Liver (tissue), 9 donors: ENCODE measurements around the gene NR6A1. TPM values are rescaled to one million over a fixed set of nuclear protein-coding genes. Genes with fewer than 3 reads are reported as not detected.

Experiments used
- DNase-seq: peaks from one replicate; pipeline ENCODE4 v3.0.0-alpha.2; 2017; ENCODE audit warnings: low spot score
- H3K27ac ChIP-seq, 2 donors: one replicate each; pipeline ENCODE4 v1.7.0; 2013; ENCODE audit warnings: inconsistent platforms in 2 of 2, low read length in 2 of 2, control low read depth in 1 of 2, low read depth in 1 of 2, mild to moderate bottlenecking in 1 of 2
- H3K27me3 ChIP-seq, 4 donors: one replicate each; pipeline versions ENCODE4 v1.6.1 to v1.7.0; 2013; ENCODE audit warnings: low read length in 3 of 4, inconsistent platforms in 1 of 4, mild to moderate bottlenecking in 1 of 4, moderate library complexity in 1 of 4; ENCODE audit not compliant: control insufficient read depth in 4 of 4, insufficient read depth in 4 of 4
- H3K36me3 ChIP-seq, 4 donors: one replicate each; pipeline versions ENCODE4 v1.6.1 to v1.7.0; 2013; ENCODE audit warnings: low read length in 3 of 4, mild to moderate bottlenecking in 3 of 4, low read depth in 1 of 4, moderate library complexity in 1 of 4; ENCODE audit not compliant: control insufficient read depth in 4 of 4, insufficient read depth in 3 of 4
- H3K4me1 ChIP-seq, 4 donors: one replicate each; pipeline versions ENCODE4 v1.6.1 to v1.7.0; 2013; ENCODE audit warnings: low read length in 3 of 4, mild to moderate bottlenecking in 3 of 4, moderate library complexity in 1 of 4; ENCODE audit not compliant: control insufficient read depth in 4 of 4, insufficient read depth in 4 of 4
- H3K4me3 ChIP-seq, 3 donors: one replicate each; pipeline versions ENCODE4 v1.6.1 to v1.7.0; 2013; ENCODE audit warnings: low read length in 3 of 3, control low read depth in 1 of 3, low read depth in 1 of 3, mild to moderate bottlenecking in 1 of 3
- H3K9ac ChIP-seq, 2 donors: one replicate each; pipeline ENCODE4 v1.7.0; 2013; ENCODE audit warnings: low read length in 2 of 2, mild to moderate bottlenecking in 2 of 2, moderate library complexity in 2 of 2, control low read depth in 1 of 2, low read depth in 1 of 2
- H3K9me3 ChIP-seq, 4 donors: one replicate each; pipeline versions ENCODE4 v1.6.1 to v1.7.0; 2013; ENCODE audit warnings: low read length in 3 of 4; ENCODE audit not compliant: control insufficient read depth in 4 of 4
- ATF3 ChIP-seq: IDR thresholded peaks from 2 replicates; pipeline ENCODE4 v1.6.1; 2016; ENCODE audit warnings: antibody characterized with exemption
- CTCF ChIP-seq: fragments of 150-350 bp; IDR thresholded peaks from 2 replicates; pipeline ENCODE4 v1.5.1; 2017; ENCODE audit warnings: improper control_type of control experiment, low read depth, low read length; ENCODE audit not compliant: missing input control
- EGR1 ChIP-seq, 2 donors: IDR thresholded peaks; 2 replicates each; pipeline ENCODE4 v1.6.1; 2016 to 2018; ENCODE audit warnings: antibody characterized with exemption in 2 of 2, low read depth in 2 of 2
- FOXA1 ChIP-seq: IDR thresholded peaks from 2 replicates; pipeline ENCODE4 v1.6.1; 2016; ENCODE audit warnings: antibody characterized with exemption
- FOXA2 ChIP-seq: IDR thresholded peaks from 2 replicates; pipeline ENCODE4 v1.6.1; 2016; ENCODE audit warnings: antibody characterized with exemption
- GABPA ChIP-seq, 2 donors: IDR thresholded peaks in 1 of 2; conservative IDR thresholded peaks in 1 of 2; 2 replicates each; pipeline ENCODE4 v1.6.1; 2016; ENCODE audit warnings: antibody characterized with exemption in 2 of 2, mild to moderate bottlenecking in 1 of 2, moderate library complexity in 1 of 2
- HNF4A ChIP-seq, 2 donors: conservative IDR thresholded peaks; 2 replicates each; pipeline ENCODE4 v1.6.1; 2016; ENCODE audit warnings: antibody characterized with exemption in 2 of 2, mild to moderate bottlenecking in 2 of 2
- HNF4G ChIP-seq: IDR thresholded peaks from 2 replicates; pipeline ENCODE4 v1.6.1; 2016; ENCODE audit warnings: antibody characterized with exemption
- JUND ChIP-seq, 2 donors: IDR thresholded peaks; 2 replicates each; pipeline ENCODE4 v1.6.1; 2016; ENCODE audit warnings: antibody characterized with exemption in 2 of 2
- MAX ChIP-seq: IDR thresholded peaks from 2 replicates; pipeline ENCODE4 v1.6.1; 2016; ENCODE audit warnings: antibody characterized with exemption
- NR2F2 ChIP-seq: IDR thresholded peaks from 2 replicates; pipeline ENCODE4 v1.6.1; 2016; ENCODE audit warnings: antibody characterized with exemption
- RAD21 ChIP-seq, 2 donors: IDR thresholded peaks; 2 replicates each; pipeline ENCODE4 v1.6.1; 2016; ENCODE audit warnings: antibody characterized with exemption in 2 of 2, mild to moderate bottlenecking in 2 of 2
- REST ChIP-seq: IDR thresholded peaks from 2 replicates; pipeline ENCODE4 v1.6.1; 2016; ENCODE audit warnings: antibody characterized with exemption, mild to moderate bottlenecking
- RXRA ChIP-seq, 2 donors: IDR thresholded peaks; 2 replicates each; pipeline ENCODE4 v1.6.1; 2017 to 2018; ENCODE audit warnings: antibody characterized with exemption in 2 of 2, mild to moderate bottlenecking in 1 of 2
- SP1 ChIP-seq: IDR thresholded peaks from 2 replicates; pipeline ENCODE4 v1.6.1; 2018; ENCODE audit warnings: antibody characterized with exemption, mild to moderate bottlenecking
- TAF1 ChIP-seq: conservative IDR thresholded peaks from 2 replicates; pipeline ENCODE4 v1.6.1; 2016; ENCODE audit warnings: antibody characterized with exemption, mild to moderate bottlenecking
- YY1 ChIP-seq: IDR thresholded peaks from 2 replicates; pipeline ENCODE4 v1.6.1; 2016; ENCODE audit warnings: antibody characterized with exemption, mild to moderate bottlenecking
- WGBS: extraction: QIAGEN DNeasy Blood & Tissue Kit; methylation state at CpG from one replicate; pipeline ENCODE4 v1.1.7; 2013; 5-methylcytosine and 5-hydroxymethylcytosine counted together
- polyA plus RNA-seq, 2 donors: library from polyadenylated mRNA; stranded (reverse) in 1 of 2; unstranded in 1 of 2; fragments of 200-250 nt in 1 of 2; fragments of >200 nt in 1 of 2; fragmentation: Nextera tagmentation in 1 of 2; extraction: Ambion mirVana in 1 of 2; gene quantifications; one replicate each; pipeline versions ENCODE4 v1.2.1 to v1.2.3, GENCODE V29; 2013 to 2015
- total RNA-seq, 2 donors: library from RNA; depleted of rRNA; stranded (reverse); fragments of >200 nt; gene quantifications; one replicate each; pipeline ENCODE4 v1.2.3, GENCODE V29; 2014
- donor health status: healthy.
- donor health status: healthy.
- donor health status: healthy.
- donor health status: healthy.
- donor health status: healthy.

Gene NR6A1
- total and polyA plus RNA-seq, 4 donors: 0.72 to 6.1 (median 2.1) TPM

- no peak overlapping the region for H3K9ac ChIP-seq
- no peaks in the 10 kb centered on the region for H3K9me3 ChIP-seq
- TF ChIP-seq CTCF (no peak), ATF3 (no peak), REST (no peak), FOXA1 (no peak), NR2F2 (no peak), RAD21 (IDR thresholded peaks at IDR 0.05) (no peak), GABPA (IDR thresholded peaks at IDR 0.05 in 1 of 2, conservative IDR thresholded peaks at IDR 0.05 in 1 of 2) (no peak), RXRA (IDR thresholded peaks at IDR 0.05) (no peak), HNF4G (no peak)
- no peak overlapping the region for H3K4me3 ChIP-seq
- 82% methylated on average over 3 of the region's 3 CpGs for WGBS
- no peaks in the 10 kb centered on the region for H3K36me3 ChIP-seq
- H3K4me1 ChIP-seq: peaks cover 0 to 2% (median 0%) of the 10 kb centered on the region in 4 donors
- no peaks in the 10 kb centered on the region for H3K27me3 ChIP-seq
- H3K27ac ChIP-seq: no peak overlapping the region
- no peak for DNase-seq
Measured at GRCh38 chr9:124696101-124696500, 75.0 kb downstream of the NR6A1 start.

GRCh38 chr9:124695280-124695890 is 75.7 kb downstream of the NR6A1 start:
- no peaks in the 10 kb centered on the region for H3K27me3 ChIP-seq
- TF ChIP-seq NR2F2 (no peak), MAX (no peak), CTCF (no peak), JUND (IDR thresholded peaks at IDR 0.05) (no peak), HNF4G (no peak), EGR1 (IDR thresholded peaks at IDR 0.05; ENCODE audit: low read depth in 2 of 2) (no peak), FOXA1 (no peak), GABPA (IDR thresholded peaks at IDR 0.05 in 1 of 2, conservative IDR thresholded peaks at IDR 0.05 in 1 of 2) (no peak), YY1 (no peak), TAF1 (no peak), FOXA2 (no peak), RAD21 (IDR thresholded peaks at IDR 0.05) (no peak), REST (no peak), SP1 (no peak), HNF4A (conservative IDR thresholded peaks at IDR 0.05) (no peak), ATF3 (no peak), RXRA (IDR thresholded peaks at IDR 0.05) (no peak)
- no peak overlapping the region for H3K9ac ChIP-seq
- no peak overlapping the region for H3K4me3 ChIP-seq
- H3K9me3 ChIP-seq: no peaks in the 10 kb centered on the region
- no peaks in the 10 kb centered on the region for H3K36me3 ChIP-seq
- H3K4me1 ChIP-seq: peaks cover 0 to 2% (median 0%) of the 10 kb centered on the region in 4 donors
- H3K27ac ChIP-seq: no peak overlapping the region
- DNase-seq: no peak
- WGBS: 92% methylated on average over 16 of the region's 16 CpGs
